Glutamatergic neuron (in vitro differentiated cells): Measurements from ENCODE around the gene ZNRF1. TPM values are rescaled to one million over a fixed set of nuclear protein-coding genes. Genes with fewer than 3 reads are reported as not detected.
"Not testable (repeated sequence)": the region's sequence is repeated elsewhere in the genome, so short reads cannot be mapped to it uniquely, and the experiment has no call there.

Experiments used
- DNase-seq: peaks from one replicate; pipeline ENCODE4 v3.0.0; 2022
- H3K27ac Mint-ChIP-seq: one replicate; pipeline ENCODE4 v1.8.0; 2020; ENCODE audit warnings: mild to moderate bottlenecking, mixed read lengths, inconsistent platforms; ENCODE audit not compliant: unreplicated experiment
- H3K27me3 Mint-ChIP-seq: one replicate; pipeline ENCODE4 v1.8.0; 2020; ENCODE audit warnings: mild to moderate bottlenecking, moderate library complexity, mixed read lengths, inconsistent platforms; ENCODE audit not compliant: unreplicated experiment
- H3K36me3 Mint-ChIP-seq: one replicate; pipeline ENCODE4 v1.8.0; 2020; ENCODE audit warnings: mild to moderate bottlenecking, mixed read lengths, inconsistent platforms; ENCODE audit not compliant: unreplicated experiment
- H3K4me1 Mint-ChIP-seq: one replicate; pipeline ENCODE4 v1.8.0; 2020; ENCODE audit warnings: mild to moderate bottlenecking, low read depth, mixed read lengths, inconsistent platforms; ENCODE audit not compliant: unreplicated experiment
- H3K4me3 Mint-ChIP-seq: one replicate; pipeline ENCODE4 v1.8.0; 2020; ENCODE audit warnings: mild to moderate bottlenecking, mixed read lengths, inconsistent platforms; ENCODE audit not compliant: unreplicated experiment
- H3K9me3 Mint-ChIP-seq: one replicate; pipeline ENCODE4 v1.8.0; 2020; ENCODE audit warnings: mild to moderate bottlenecking, moderate library complexity, mixed read lengths, inconsistent platforms; ENCODE audit not compliant: unreplicated experiment
- total RNA-seq: library from RNA; stranded (reverse); fragmentation: NEBNext Ultra II Directional; extraction: Animal tissue kit (Norgen Biotek cat#: 25700); gene quantifications from one replicate; pipeline ENCODE4 v1.2.1, GENCODE V29; 2021; ENCODE audit not compliant: unreplicated experiment
- TF ChIP-seq, protein P1 (sequence below): fragments of 200-600 bp; sonication (generic); IDR thresholded peaks from one replicate; pipeline ENCODE4 v1.5.0; 2021; ENCODE audit not compliant: partially characterized antibody, unreplicated experiment

ZNRF1 gene
- total RNA-seq, 1 donor from 2014 or later = 55.3 TPM

DNA sequence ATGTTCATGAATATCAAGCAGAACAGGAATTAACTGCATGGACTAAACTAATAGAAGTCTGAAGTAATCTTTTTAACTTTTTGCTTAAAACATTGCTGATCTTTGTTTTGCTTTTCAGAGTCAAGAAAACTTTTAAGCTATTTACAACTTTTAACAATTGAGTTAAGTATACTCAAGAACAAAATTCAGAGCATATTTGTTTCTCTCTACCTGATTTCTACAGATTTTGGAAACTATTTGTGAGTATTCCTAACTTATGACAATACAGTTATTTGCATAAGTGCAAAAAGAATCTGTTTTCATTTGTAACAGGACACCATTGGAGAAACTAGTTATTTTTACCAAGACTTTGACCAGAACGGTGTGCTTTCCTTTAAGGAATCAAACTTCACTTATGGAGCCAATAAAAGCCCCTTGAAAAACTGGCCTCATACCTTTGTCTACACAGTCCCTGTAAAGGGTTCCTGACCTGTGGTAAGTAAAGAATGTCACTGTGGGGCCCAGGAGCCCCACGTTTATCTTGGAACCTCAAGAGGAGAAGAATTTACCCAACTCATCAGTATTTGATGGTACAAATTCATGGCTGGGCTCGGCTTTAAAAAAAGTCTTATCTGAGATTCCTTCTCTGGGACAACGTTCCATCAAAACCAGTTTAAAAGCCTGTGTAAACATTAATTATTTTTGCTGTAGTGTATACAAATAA lies 129.0 kb downstream of the ZNRF1 start:
- TF ChIP-seq, protein P1, sequence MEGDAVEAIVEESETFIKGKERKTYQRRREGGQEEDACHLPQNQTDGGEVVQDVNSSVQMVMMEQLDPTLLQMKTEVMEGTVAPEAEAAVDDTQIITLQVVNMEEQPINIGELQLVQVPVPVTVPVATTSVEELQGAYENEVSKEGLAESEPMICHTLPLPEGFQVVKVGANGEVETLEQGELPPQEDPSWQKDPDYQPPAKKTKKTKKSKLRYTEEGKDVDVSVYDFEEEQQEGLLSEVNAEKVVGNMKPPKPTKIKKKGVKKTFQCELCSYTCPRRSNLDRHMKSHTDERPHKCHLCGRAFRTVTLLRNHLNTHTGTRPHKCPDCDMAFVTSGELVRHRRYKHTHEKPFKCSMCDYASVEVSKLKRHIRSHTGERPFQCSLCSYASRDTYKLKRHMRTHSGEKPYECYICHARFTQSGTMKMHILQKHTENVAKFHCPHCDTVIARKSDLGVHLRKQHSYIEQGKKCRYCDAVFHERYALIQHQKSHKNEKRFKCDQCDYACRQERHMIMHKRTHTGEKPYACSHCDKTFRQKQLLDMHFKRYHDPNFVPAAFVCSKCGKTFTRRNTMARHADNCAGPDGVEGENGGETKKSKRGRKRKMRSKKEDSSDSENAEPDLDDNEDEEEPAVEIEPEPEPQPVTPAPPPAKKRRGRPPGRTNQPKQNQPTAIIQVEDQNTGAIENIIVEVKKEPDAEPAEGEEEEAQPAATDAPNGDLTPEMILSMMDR = no peak
- no peak overlapping the region for H3K4me3 Mint-ChIP-seq
- no peaks in the 10 kb centered on the region for H3K4me1 Mint-ChIP-seq
- no peak for DNase-seq
- peaks cover 14% of the 10 kb centered on the region for H3K36me3 Mint-ChIP-seq
- peaks cover 7% of the 10 kb centered on the region for H3K9me3 Mint-ChIP-seq
- H3K27ac Mint-ChIP-seq = no peak overlapping the region
- H3K27me3 Mint-ChIP-seq = no peaks in the 10 kb centered on the region

DNA sequence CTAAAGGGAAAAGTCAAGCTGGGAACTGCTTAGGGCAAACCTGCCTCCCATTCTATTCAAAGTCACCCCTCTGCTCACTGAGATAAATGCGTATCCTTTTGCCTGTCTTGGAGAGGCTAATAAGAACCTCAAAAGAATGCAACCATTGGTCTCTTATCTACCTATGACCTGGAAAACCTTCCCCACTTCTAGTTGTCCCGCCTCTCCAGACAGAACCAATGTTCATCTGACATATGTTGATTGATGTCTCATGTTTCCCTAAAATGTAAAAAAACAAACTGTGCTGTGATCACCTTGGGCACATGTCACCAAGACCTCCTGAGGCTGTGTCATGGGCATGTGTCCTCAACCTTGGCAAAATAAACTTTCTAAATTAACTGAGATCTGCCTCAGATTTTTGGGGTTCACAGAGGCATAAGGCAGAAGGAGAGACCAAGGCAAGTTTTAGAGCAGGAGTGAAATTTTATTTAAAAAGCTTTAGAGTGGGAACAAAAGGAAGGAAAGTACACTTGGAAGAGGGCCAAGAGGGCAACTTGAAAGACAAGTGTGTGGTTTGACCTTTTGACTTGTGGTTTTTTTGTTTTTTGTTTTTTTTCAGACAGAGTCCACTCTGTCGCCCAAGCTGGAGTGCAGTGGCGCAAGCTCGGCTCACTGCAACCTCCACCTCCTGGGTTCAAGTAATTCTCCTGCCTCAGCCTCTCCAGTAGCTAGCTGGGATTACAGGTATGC lies 130.8 kb downstream of the ZNRF1 start:
- not testable (repeated sequence) for H3K4me3 Mint-ChIP-seq, H3K4me1 Mint-ChIP-seq, H3K27me3 Mint-ChIP-seq, DNase-seq, H3K27ac Mint-ChIP-seq, H3K9me3 Mint-ChIP-seq
- H3K36me3 Mint-ChIP-seq = peaks cover 14% of the 10 kb centered on the region

DNA sequence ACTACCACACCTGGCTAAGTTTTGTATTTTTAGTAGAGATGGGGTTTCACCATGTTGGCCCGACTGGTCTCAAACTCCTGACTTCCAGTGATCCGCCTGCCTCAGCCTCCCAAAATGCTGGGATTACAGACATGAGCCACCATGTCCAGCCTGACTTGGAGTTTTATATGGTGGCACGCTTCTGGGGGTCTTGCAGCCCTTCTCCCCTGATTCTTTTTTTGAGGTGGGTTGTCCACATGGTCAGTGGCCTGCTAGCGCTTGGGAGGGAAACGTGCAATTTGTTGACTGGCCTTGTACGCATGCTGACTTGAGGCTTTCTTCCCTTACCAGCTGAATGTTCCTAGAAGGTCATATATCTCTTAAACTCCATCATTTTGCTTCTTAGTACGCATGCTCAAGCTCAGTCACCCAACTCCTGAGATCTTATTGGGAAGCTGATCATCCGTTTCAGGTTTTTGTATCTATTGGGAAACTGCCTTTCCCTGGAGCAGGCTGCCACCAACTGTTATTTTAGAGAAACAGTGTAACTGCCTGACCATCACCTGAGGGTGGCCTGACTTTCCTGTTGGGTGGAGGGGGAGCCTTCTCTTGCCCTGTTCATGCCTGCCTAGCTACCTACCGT lies 131.4 kb downstream of the ZNRF1 start:
- Mint-ChIP-seq H3K27me3 (peaks cover 2% of the 10 kb centered on the region), H3K9me3 (peaks cover 7% of the 10 kb centered on the region), H3K4me1 (no peaks in the 10 kb centered on the region), H3K27ac (no peak overlapping the region), H3K4me3 (no peak overlapping the region), H3K36me3 (peaks cover 14% of the 10 kb centered on the region)
- no peak for DNase-seq
- TF ChIP-seq, protein P1 = no peak

DNA sequence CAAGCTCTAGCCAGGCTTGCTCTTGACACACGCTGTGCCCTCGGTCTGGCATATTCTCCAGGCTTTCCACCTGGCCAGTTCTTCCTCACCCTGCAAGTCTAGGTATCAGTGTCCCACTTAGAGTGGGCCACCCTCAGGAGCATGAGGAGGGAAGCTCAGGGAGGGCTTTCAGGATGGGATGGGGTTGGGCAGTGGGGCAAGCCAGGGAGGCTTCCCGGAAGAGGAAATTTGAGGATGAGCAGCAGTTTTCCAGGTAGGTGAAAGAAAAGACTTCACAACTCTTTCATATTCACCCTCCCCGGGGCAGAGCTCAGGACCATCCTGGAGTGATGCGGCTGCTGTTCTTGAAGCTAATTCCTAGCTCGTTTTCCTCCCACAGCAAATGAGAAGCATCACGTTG lies 132.3 kb downstream of the ZNRF1 start:
- DNase-seq = no peak
- H3K4me1 Mint-ChIP-seq = no peaks in the 10 kb centered on the region
- H3K4me3 Mint-ChIP-seq = no peak overlapping the region
- H3K27ac Mint-ChIP-seq = no peak overlapping the region
- H3K9me3 Mint-ChIP-seq = peaks cover 7% of the 10 kb centered on the region
- peaks cover 2% of the 10 kb centered on the region for H3K27me3 Mint-ChIP-seq
- TF ChIP-seq, protein P1 = no peak
- peaks cover 14% of the 10 kb centered on the region for H3K36me3 Mint-ChIP-seq

DNA sequence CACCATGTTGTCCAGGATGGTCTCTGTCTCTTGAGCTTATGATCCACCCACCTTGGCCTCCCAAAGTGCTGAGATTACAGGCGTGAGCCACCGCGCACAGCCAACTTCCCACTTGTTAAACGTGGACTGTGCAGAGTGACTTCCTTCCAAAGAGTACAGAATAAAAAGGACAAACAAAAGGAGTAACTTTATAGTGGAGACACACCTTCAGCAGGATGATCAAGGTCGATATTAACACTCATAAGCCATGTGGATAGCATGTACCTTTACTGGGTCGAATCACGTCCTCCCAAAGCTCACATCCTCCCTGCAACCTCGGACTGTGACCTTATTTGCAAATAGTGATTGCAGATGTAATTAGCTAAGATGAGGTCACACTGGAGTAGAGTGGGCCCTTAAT lies 139.4 kb downstream of the ZNRF1 start:
- H3K9me3 Mint-ChIP-seq = no peaks in the 10 kb centered on the region
- no peaks in the 10 kb centered on the region for H3K36me3 Mint-ChIP-seq
- TF ChIP-seq, protein P1 = no peak
- no peak overlapping the region for H3K4me3 Mint-ChIP-seq
- no peak for DNase-seq
- H3K27ac Mint-ChIP-seq = no peak overlapping the region
- peaks cover 4% of the 10 kb centered on the region for H3K27me3 Mint-ChIP-seq
- H3K4me1 Mint-ChIP-seq = no peaks in the 10 kb centered on the region
